ENCODE measurements around the gene CYP46A1.

The CYP46A1 gene

DNA sequence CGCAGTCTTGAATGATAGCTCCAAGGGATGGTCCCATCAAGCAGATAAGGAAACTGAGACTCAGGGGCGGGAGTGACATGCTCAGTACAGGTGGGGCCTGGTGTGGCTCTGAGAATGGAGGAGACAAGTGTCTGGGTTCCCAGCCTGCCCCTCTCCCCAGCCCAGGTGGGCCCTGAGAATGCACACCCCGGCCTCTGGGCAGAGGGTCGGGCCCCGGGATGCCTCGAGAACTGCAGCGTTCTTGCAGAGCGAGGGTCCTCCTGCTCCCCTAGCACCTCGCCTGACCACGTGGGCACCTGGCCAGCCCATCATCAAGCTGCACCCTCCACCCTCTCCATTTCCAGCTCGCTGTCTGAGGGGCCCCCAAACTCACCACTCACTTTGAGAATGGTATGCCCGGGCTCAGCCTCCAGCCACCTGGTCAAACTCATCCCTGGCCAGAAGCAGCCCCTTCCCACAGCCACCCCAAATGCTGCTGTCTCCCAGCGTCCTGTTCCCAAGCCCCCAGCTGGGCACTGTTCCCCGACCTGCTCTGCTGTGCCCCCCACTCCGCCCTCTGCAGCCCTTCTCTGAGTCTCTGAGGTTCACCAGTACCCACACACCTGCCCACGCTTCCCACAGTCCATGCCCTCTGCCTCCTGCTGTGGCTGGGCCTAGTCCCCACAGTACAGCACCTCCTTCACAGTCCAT is 44.3 kb downstream of the CYP46A1 start:
- Histone ChIP-seq H3K36me3 (no peaks in the 10 kb centered on the region), H3K4me3 (ENCODE audit: low read depth in 1 of 2, low read length in 1 of 2) (no peak overlapping the region), H3K27ac (no peak overlapping the region), H3K27me3 (peaks cover 60% of the 10 kb centered on the region), H3K4me1 (ENCODE audit: control insufficient read depth in 1 of 2, insufficient read depth in 1 of 2, low read depth in 1 of 2, low read length in 1 of 2) (no peaks in the 10 kb centered on the region), H3K9me3 (no peaks in the 10 kb centered on the region)
- TF ChIP-seq, protein P1, sequence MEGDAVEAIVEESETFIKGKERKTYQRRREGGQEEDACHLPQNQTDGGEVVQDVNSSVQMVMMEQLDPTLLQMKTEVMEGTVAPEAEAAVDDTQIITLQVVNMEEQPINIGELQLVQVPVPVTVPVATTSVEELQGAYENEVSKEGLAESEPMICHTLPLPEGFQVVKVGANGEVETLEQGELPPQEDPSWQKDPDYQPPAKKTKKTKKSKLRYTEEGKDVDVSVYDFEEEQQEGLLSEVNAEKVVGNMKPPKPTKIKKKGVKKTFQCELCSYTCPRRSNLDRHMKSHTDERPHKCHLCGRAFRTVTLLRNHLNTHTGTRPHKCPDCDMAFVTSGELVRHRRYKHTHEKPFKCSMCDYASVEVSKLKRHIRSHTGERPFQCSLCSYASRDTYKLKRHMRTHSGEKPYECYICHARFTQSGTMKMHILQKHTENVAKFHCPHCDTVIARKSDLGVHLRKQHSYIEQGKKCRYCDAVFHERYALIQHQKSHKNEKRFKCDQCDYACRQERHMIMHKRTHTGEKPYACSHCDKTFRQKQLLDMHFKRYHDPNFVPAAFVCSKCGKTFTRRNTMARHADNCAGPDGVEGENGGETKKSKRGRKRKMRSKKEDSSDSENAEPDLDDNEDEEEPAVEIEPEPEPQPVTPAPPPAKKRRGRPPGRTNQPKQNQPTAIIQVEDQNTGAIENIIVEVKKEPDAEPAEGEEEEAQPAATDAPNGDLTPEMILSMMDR (IDR thresholded peaks at IDR 0.05) = no peak

DNA sequence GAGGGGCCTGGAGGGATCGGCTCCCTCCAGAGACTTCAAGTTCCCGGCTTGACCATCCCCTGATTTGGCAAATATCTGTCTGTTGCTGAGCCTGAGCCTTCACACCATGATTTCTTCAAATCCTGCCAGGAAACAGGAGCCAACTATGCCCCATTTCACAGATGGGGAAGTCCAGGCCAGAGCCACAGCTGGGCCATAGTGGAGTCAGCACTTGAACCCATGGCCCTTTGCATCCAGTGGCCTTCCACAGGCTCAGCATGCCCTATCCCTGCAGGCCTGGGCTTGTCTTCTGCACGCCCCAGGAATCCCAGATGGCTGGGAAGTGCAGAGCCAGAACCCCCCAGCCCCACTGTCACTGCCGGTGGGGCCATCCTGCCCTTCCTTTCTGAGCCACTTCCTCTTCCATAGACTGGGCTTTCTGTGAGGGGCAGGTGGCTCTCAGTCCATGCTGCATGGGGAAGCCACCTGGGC is 44.9 kb downstream of the CYP46A1 start:
- peaks cover 60% of the 10 kb centered on the region for H3K27me3 ChIP-seq
- H3K9me3 ChIP-seq = no peaks in the 10 kb centered on the region
- no peaks in the 10 kb centered on the region for H3K36me3 ChIP-seq
- TF ChIP-seq, protein P1 (IDR thresholded peaks at IDR 0.05) = no peak
- no peak overlapping the region for H3K27ac ChIP-seq
- no peaks in the 10 kb centered on the region for H3K4me1 ChIP-seq (ENCODE audit: control insufficient read depth in 1 of 2, insufficient read depth in 1 of 2, low read depth in 1 of 2, low read length in 1 of 2)
- H3K4me3 ChIP-seq (ENCODE audit: low read depth in 1 of 2, low read length in 1 of 2) = no peak overlapping the region

DNA sequence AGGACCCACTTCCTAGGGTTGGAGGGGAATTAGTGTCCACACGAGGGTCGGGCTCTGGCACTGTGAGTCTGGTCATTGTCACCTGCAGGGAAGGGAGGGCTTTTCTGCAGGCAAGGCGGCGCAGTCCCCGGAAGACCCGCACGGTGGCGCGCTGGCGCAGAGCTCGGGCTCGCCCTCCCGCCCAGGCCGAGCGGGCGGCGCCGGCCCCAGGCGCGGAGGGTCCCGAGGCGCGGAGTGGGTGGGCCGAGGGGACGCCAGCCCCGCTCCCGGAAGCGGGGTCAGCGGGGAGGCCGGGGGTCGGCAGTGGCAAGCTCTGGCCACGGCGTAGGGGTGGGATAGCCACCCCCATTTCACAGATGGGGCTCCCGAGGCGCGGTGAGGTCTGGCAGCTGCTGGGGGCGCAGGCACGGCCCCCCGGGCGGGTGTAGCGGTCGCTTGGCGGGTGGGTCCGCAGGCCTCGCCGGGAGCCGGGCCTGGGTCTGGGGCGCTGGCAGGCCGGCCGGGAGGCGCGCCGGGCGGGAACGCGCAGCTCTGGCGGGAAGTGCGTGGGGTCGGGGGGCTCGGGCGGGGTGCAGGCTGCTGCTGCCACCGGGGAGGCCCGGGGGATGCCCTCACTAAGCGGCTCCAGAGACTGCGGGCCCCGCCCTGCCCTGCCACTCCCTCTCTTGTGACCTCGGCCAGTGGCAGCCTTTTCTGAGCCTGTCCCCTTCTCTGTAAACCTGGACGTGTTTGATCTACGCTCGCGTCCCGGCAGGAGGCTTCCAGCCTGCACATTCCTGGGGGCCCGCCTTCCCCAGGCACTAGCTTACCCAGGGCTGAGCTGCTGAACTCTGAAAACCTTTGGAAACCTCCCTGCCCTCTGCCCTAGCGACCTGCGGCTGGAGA is 46.1 kb downstream of the CYP46A1 start:
- Histone ChIP-seq H3K27ac (no peak overlapping the region), H3K36me3 (no peaks in the 10 kb centered on the region), H3K4me1 (ENCODE audit: control insufficient read depth in 1 of 2, insufficient read depth in 1 of 2, low read depth in 1 of 2, low read length in 1 of 2) (no peaks in the 10 kb centered on the region), H3K27me3 (peaks cover 61% of the 10 kb centered on the region), H3K9me3 (no peaks in the 10 kb centered on the region), H3K4me3 (ENCODE audit: low read depth in 1 of 2, low read length in 1 of 2) (no peak overlapping the region)
- TF ChIP-seq, protein P1 (IDR thresholded peaks at IDR 0.05) = no peak

DNA sequence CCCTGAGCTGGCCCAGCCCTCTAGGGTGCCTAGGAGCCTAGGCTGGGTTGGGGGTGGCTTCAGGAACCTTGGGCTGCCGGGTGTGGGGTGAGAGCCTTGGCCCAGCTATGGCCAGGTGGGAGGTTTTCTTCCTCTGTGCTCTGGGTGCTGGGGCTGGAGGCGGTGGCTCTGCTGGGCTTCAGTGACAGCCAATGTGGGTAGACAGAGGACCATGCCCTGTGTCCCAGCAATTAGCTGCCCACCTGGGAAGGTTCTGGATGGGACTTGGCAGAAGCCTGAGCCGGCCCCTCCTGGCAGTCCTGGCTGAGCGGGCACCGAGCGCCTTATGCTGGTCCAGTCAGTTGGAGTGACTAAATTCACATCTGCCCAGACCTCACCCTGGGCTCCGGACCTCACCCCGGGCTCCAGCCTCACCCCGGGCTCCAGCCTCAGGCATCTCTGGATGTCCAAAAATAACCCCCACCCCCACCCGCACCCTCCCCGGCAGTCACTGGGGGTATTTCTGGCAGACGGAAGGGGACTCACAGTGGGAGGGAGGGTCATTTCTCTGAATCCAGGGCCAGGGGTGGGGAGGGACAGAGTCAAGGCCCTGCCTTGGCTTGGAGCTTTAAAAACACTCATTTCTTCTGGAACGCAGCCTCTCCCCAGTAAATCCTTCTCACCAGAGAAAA is 46.9 kb downstream of the CYP46A1 start:
- Histone ChIP-seq H3K4me1 (ENCODE audit: control insufficient read depth in 1 of 2, insufficient read depth in 1 of 2, low read depth in 1 of 2, low read length in 1 of 2) (no peaks in the 10 kb centered on the region), H3K27me3 (peaks cover 64% of the 10 kb centered on the region), H3K36me3 (no peaks in the 10 kb centered on the region), H3K4me3 (ENCODE audit: low read depth in 1 of 2, low read length in 1 of 2) (no peak overlapping the region), H3K9me3 (no peaks in the 10 kb centered on the region), H3K27ac (no peak overlapping the region)
- TF ChIP-seq, protein P1 (IDR thresholded peaks at IDR 0.05) = no peak

DNA sequence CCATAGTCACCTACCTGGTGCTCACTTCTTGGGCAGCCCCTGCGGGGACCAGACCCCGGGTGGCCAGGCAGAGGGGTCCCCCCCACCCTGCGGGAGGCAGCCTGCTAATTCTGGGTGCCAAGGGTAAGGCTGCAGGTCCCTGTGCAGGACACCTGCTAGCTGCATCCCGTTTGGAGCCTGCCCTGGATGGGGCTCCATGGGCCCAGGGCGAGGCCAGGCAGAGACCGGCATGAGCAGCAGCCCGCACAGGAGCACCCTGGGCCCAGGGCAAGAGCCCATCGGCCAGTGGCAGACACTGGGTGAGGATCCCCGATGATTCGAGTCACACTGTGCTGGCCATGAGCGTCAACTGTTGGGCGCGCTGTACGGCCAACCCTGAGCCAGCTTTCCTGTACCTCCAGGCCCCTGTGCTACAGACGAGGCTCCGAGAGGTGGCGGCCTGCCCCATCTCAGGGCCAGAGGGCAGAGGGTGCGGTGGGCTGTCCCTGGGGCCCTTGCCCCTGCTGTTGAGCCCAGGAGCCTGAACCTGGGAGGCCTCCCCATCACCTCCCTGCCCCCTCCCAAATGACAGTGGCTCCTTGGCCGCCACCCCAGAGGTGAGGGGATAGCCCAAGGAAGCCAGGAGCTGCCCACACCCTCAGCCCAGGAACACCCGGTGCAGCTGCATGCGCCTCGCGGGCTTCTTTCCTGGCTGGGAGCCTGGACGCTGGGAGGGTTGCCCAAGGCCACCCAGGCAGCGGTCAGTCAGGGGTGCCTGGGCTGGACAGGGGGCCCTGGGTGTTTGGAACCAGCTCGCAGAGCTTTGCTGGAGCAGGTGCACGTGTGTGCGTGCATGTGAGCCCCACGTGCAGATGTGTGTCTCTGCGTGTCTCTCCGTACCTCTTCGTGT is 47.7 kb downstream of the CYP46A1 start:
- Histone ChIP-seq H3K4me1 (ENCODE audit: control insufficient read depth in 1 of 2, insufficient read depth in 1 of 2, low read depth in 1 of 2, low read length in 1 of 2) (no peaks in the 10 kb centered on the region), H3K27me3 (peaks cover 64% of the 10 kb centered on the region), H3K27ac (no peak overlapping the region), H3K4me3 (ENCODE audit: low read depth in 1 of 2, low read length in 1 of 2) (no peak overlapping the region), H3K36me3 (no peaks in the 10 kb centered on the region), H3K9me3 (no peaks in the 10 kb centered on the region)
- TF ChIP-seq, protein P1 (IDR thresholded peaks at IDR 0.05) = no peak
